CD4-positive, CD25-positive, alpha-beta regulatory T cell (primary cell): ENCODE results near the gene CTPS2. TPM values are rescaled to one million over a fixed set of nuclear protein-coding genes. Genes with fewer than 3 reads are reported as not detected.

Experiments
- ATAC-seq, 2 donors: fragments of 150-1000 bp; cut with Tn5 transposase; one replicate each; pipeline ENCODE4 v1.10.0; 2021; ENCODE audit warnings: low read depth in 2 of 2, moderate number of reproducible peaks in 2 of 2, moderate library complexity in 1 of 2
- DNase-seq, 3 donors: peaks; one replicate each; pipeline versions ENCODE4 v3.0.0 to v3.0.0-alpha.2; 2012 to 2022; ENCODE audit warnings: mixed read lengths in 1 of 3
- H3K27ac ChIP-seq: one replicate; pipeline ENCODE4 v1.7.0; 2013; ENCODE audit warnings: mild to moderate bottlenecking, low read length; ENCODE audit not compliant: insufficient read depth, poor library complexity, severe bottlenecking
- H3K27me3 ChIP-seq: one replicate; pipeline ENCODE4 v1.7.0; 2013; ENCODE audit warnings: low read length; ENCODE audit not compliant: control insufficient read depth, insufficient read depth
- H3K36me3 ChIP-seq: one replicate; pipeline ENCODE4 v1.7.0; 2013; ENCODE audit warnings: mild to moderate bottlenecking, low read length, moderate library complexity; ENCODE audit not compliant: control insufficient read depth, insufficient read depth
- H3K4me1 ChIP-seq: 2 replicates; pipeline ENCODE4 v1.7.0; 2013; ENCODE audit warnings: mild to moderate bottlenecking, low read length; ENCODE audit not compliant: insufficient read depth, control insufficient read depth, poor library complexity, severe bottlenecking
- H3K4me3 ChIP-seq: one replicate; pipeline ENCODE4 v1.7.0; 2013; ENCODE audit warnings: low read depth, mild to moderate bottlenecking, low read length, moderate library complexity
- H3K9me3 ChIP-seq, 2 experiments: 1 replicate in 1 of 2; 2 replicates in 1 of 2; pipeline ENCODE4 v1.7.0; 2013; ENCODE audit warnings: low read length in 2 of 2, mild to moderate bottlenecking in 1 of 2, moderate library complexity in 1 of 2; ENCODE audit not compliant: control insufficient read depth in 2 of 2
- H3K27ac Mint-ChIP-seq, 3 donors: one replicate each; pipeline ENCODE4 v1.8.0; 2020 to 2022; ENCODE audit warnings: mild to moderate bottlenecking in 3 of 3, mixed read lengths in 3 of 3, moderate library complexity in 2 of 3
- H3K27me3 Mint-ChIP-seq: one replicate; pipeline ENCODE4 v1.8.0; 2022; ENCODE audit warnings: mild to moderate bottlenecking, mixed read lengths
- H3K36me3 Mint-ChIP-seq: one replicate; pipeline ENCODE4 v1.8.0; 2020; ENCODE audit warnings: mixed read lengths
- H3K4me1 Mint-ChIP-seq, 4 donors: one replicate each; pipeline ENCODE4 v1.8.0; 2020 to 2022; ENCODE audit warnings: mixed read lengths in 4 of 4, mild to moderate bottlenecking in 1 of 4
- H3K4me3 Mint-ChIP-seq, 4 donors: one replicate each; pipeline ENCODE4 v1.8.0; 2020 to 2022; ENCODE audit warnings: mild to moderate bottlenecking in 4 of 4, mixed read lengths in 4 of 4, moderate library complexity in 3 of 4
- H3K9me3 Mint-ChIP-seq, 7 donors: one replicate each; pipeline ENCODE4 v1.8.0; 2020 to 2022; ENCODE audit warnings: mixed read lengths in 7 of 7, mild to moderate bottlenecking in 3 of 7, moderate library complexity in 2 of 7
- polyA plus RNA-seq, 4 donors: library from polyadenylated mRNA; unstranded; fragments of 300-500 nt; fragmentation: Illumina TruSeq; gene quantifications; one replicate each; pipeline ENCODE4 v1.2.3, GENCODE V29; 2021
- total RNA-seq: library from RNA; stranded (reverse); gene quantifications from one replicate; pipeline ENCODE4 v1.2.3, GENCODE V29; 2022

Gene CTPS2
- total and polyA plus RNA-seq, 5 donors from 2014 or later, result 3.7 to 4.8 (median 4.5) TPM

DNA sequence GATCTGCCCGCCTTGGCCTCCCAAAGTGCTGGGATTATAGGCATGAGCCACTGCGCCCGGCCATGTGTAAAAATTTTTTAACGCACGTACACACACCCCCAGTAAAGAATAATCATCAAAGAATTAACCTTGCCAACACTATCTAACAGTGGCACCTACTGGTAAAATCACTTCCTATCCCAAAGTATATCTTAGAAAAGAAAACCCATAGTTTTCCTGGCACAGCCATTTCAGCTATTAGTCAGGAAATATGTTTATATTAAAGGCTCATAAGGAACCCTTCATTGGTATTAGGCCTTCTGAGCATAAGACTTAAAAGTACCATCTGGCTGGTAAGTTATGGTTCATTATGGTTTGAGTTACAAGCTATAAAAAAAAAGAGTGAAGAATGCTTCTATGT lies 48.4 kb downstream of the CTPS2 start:
- no peak overlapping the region for H3K27ac Mint-ChIP-seq
- DNase-seq (no peak), ATAC-seq (no peak)

DNA sequence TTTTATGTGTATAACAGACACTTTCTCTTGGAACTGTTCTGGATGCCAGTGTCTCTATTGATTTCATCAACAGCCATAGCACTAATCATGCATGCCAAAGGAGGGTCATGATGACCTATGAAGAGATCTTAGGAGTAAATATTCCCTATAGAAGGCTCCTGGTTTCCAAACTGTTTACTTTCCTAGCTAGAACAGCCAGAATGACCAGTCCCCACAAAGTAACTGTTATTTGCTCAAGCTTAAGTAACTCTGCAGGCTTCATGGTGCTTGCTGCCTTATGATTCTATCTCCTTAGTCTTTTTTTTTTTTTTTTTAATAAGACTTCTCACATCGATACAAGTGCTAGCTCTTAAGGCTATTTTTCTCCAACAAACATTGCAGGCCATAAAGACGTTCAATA lies 50.1 kb downstream of the CTPS2 start:
- Mint-ChIP-seq H3K4me3 (no peak overlapping the region), H3K27ac (no peak overlapping the region), H3K36me3 (peaks cover 6% of the 10 kb centered on the region), H3K27me3 (no peaks in the 10 kb centered on the region), H3K4me1 (peaks cover 0 to 2% (median 0%) of the 10 kb centered on the region in 4 donors), H3K9me3 (no peaks in the 10 kb centered on the region)
- Histone ChIP-seq H3K27me3 (no peaks in the 10 kb centered on the region), H3K9me3 (no peaks in the 10 kb centered on the region), H3K4me1 (no peaks in the 10 kb centered on the region), H3K27ac (no peak overlapping the region), H3K4me3 (no peak overlapping the region), H3K36me3 (peaks cover 6% of the 10 kb centered on the region)
- ATAC-seq, result no peak
- no peak for DNase-seq

More for the DNA sequence above, 48.4 kb downstream of the CTPS2 start:
- Histone ChIP-seq H3K4me1 (no peaks in the 10 kb centered on the region), H3K27me3 (no peaks in the 10 kb centered on the region), H3K9me3 (no peaks in the 10 kb centered on the region), H3K4me3 (no peak overlapping the region), H3K27ac (no peak overlapping the region), H3K36me3 (peaks cover 6% of the 10 kb centered on the region)
- peaks cover 0 to 2% (median 0%) of the 10 kb centered on the region in 4 donors for H3K4me1 Mint-ChIP-seq
- H3K27me3 Mint-ChIP-seq, result no peaks in the 10 kb centered on the region
- H3K9me3 Mint-ChIP-seq, result no peaks in the 10 kb centered on the region
- peaks cover 6% of the 10 kb centered on the region for H3K36me3 Mint-ChIP-seq
- no peak overlapping the region for H3K4me3 Mint-ChIP-seq

DNA sequence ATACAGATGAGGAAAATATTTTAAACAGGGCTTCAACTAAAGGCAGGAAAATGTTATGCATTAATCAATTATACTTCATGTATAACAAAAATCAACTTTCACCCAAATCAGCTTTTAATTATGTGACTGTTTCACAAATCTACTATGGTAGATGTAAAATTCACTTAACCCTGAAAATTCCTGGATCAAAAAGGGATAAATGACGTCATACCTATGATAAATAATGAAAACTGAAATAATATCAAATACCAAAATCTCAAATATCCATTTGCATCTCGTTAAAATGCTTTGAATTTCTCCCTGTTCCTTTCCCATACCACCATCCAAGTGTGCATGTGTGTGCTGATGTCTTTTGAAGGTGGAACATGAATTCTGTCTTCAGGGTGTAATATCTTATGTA lies 51.0 kb downstream of the CTPS2 start:
- Mint-ChIP-seq H3K36me3 (peaks cover 6% of the 10 kb centered on the region), H3K27me3 (no peaks in the 10 kb centered on the region), H3K4me1 (peaks cover 0 to 2% (median 0%) of the 10 kb centered on the region in 4 donors), H3K4me3 (no peak overlapping the region), H3K27ac (no peak overlapping the region), H3K9me3 (no peaks in the 10 kb centered on the region)
- no peak for ATAC-seq
- Histone ChIP-seq H3K27me3 (no peaks in the 10 kb centered on the region), H3K36me3 (peaks cover 3% of the 10 kb centered on the region), H3K27ac (no peak overlapping the region), H3K4me1 (no peaks in the 10 kb centered on the region), H3K9me3 (no peaks in the 10 kb centered on the region), H3K4me3 (no peak overlapping the region)
- DNase-seq, result no peak

DNA sequence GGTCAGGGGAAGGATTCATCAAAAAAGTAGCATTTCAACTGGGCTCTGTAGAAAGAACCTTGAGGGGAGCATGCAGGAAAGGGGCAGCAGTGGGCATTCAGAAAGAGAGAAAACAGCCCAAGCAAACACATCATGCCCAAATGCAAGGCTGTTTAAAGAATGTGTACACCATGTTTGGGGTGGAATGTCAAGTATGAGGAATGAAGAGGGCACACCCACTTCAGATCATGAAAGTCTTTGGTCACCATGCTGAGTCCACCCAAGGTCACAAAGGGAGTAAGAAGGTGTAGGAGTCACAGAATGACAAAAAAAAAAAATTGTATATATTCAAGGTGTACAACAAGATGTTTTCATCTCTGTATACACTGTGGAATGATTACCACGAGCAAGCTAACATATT lies 53.1 kb downstream of the CTPS2 start:
- peaks cover 0 to 2% (median 0%) of the 10 kb centered on the region in 4 donors for H3K4me1 Mint-ChIP-seq
- H3K9me3 ChIP-seq, result no peaks in the 10 kb centered on the region
- H3K4me1 ChIP-seq, result no peaks in the 10 kb centered on the region
- H3K27ac ChIP-seq, result no peak overlapping the region
- no peaks in the 10 kb centered on the region for H3K27me3 ChIP-seq
- H3K27ac Mint-ChIP-seq, result no peak overlapping the region
- H3K36me3 Mint-ChIP-seq, result no peaks in the 10 kb centered on the region
- no peaks in the 10 kb centered on the region for H3K9me3 Mint-ChIP-seq
- ATAC-seq (no peak), DNase-seq (no peak)
- no peak overlapping the region for H3K4me3 ChIP-seq
- H3K36me3 ChIP-seq, result no peaks in the 10 kb centered on the region
- no peaks in the 10 kb centered on the region for H3K27me3 Mint-ChIP-seq
- no peak overlapping the region for H3K4me3 Mint-ChIP-seq

DNA sequence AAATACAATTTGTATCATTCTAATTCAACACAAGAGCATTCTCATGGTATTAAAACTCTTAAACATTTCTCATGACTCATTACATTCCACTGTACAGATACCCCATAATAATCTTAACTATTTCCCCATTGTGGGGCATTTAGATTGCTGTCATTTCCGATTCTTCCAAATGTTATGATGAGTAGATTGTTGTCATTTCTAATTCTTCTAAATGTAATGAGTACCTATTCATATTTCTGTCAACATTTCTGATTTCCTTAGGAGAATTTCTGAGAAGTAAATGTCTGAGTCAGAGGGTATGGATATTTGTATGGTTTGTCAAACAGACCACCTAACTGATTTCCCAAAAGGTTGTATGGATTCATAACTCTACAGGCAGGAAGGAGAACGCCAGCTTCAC lies 54.2 kb downstream of the CTPS2 start:
- H3K27me3 Mint-ChIP-seq, result no peaks in the 10 kb centered on the region
- H3K4me3 Mint-ChIP-seq, result no peak overlapping the region
- no peaks in the 10 kb centered on the region for H3K9me3 ChIP-seq
- no peak overlapping the region for H3K4me3 ChIP-seq
- H3K36me3 ChIP-seq, result no peaks in the 10 kb centered on the region
- no peak overlapping the region for H3K27ac ChIP-seq
- DNase-seq (no peak), ATAC-seq (no peak)
- H3K27ac Mint-ChIP-seq, result no peak overlapping the region
- no peaks in the 10 kb centered on the region for H3K9me3 Mint-ChIP-seq
- H3K4me1 Mint-ChIP-seq, result peaks cover 0 to 2% (median 0%) of the 10 kb centered on the region in 4 donors
- H3K27me3 ChIP-seq, result no peaks in the 10 kb centered on the region
- H3K36me3 Mint-ChIP-seq, result no peaks in the 10 kb centered on the region
- no peaks in the 10 kb centered on the region for H3K4me1 ChIP-seq

DNA sequence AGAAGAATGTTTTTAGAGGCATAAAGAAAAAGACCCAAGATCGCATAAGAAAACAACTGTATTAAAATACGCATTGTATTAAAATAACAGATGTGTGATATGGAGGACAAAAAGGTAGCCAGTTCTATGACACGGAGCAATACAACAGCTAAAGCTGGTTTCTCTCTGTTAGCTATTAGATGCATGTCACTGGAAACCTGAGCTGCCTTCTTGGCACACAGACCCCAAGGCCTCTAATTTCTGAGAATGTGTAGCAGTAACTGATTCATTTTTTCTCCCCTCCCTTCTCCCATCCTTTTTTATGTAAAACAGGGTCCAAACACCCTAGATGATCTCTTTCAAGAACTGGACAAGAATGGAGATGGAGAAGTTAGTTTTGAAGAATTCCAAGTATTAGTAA lies 58.4 kb downstream of the CTPS2 start:
- no peaks in the 10 kb centered on the region for H3K4me1 ChIP-seq

DNA sequence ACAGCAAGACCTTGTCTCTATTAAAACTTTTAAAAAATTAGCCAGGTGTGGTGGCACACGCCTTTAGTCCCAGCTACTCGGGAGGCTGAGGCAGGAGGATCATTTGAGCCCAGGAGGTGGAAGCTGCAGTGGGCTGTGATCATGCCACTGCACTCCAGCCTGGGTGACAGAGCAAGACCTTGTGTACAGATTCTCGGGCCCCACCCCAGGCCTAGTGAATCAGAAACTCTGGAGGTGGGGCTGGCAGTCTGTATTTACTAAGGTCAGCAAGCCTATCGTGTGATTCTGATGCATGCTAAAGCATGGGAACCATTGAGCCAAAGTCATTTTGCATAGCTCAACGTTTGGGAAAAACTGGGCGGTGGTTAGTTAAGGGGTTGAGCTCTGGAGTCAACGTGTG lies 59.0 kb downstream of the CTPS2 start:
- ATAC-seq, result no peak
- no peaks in the 10 kb centered on the region for H3K4me1 Mint-ChIP-seq

More for the DNA sequence above, 58.4 kb downstream of the CTPS2 start:
- no peak overlapping the region for H3K4me3 Mint-ChIP-seq
- Histone ChIP-seq H3K9me3 (no peaks in the 10 kb centered on the region), H3K27ac (no peak overlapping the region), H3K4me3 (no peak overlapping the region), H3K27me3 (no peaks in the 10 kb centered on the region), H3K36me3 (no peaks in the 10 kb centered on the region)
- no peaks in the 10 kb centered on the region for H3K4me1 Mint-ChIP-seq
- no peak overlapping the region for H3K27ac Mint-ChIP-seq
- no peaks in the 10 kb centered on the region for H3K9me3 Mint-ChIP-seq
- no peak for ATAC-seq
- no peak for DNase-seq
- H3K27me3 Mint-ChIP-seq, result no peaks in the 10 kb centered on the region
- H3K36me3 Mint-ChIP-seq, result no peaks in the 10 kb centered on the region

DNA sequence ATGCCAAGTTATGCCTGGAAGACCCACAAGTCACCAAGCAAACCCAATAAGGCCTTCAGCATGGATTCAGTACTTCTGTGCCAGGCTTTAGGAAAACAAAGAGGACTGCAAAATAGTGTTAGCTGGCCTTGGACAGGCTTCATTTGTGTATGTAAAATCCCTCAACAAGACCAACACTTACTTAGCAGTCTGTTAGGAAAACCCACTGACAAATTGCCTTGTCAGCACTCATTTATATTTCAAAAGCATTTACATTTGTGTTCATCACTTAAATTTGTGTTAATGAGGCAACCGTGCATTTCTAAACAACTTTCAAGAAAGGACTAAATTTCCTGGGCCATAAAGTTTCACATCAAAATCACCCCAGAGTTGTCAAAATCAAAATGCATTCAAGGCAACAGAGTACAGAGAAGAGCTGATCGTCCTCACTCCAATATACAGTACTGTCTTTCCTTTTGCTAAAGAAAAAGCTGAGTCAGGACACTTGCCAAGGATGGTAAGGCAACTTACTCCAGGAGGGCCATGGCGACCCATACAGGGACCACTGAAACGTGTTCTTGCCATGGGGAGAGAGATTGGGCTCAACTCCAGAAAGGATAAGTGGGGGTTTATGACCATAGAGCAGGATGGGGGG lies 61.0 kb downstream of the CTPS2 start:
- no peaks in the 10 kb centered on the region for H3K36me3 Mint-ChIP-seq
- no peaks in the 10 kb centered on the region for H3K27me3 Mint-ChIP-seq
- Histone ChIP-seq H3K4me1 (no peaks in the 10 kb centered on the region), H3K27ac (no peak overlapping the region), H3K36me3 (no peaks in the 10 kb centered on the region), H3K27me3 (no peaks in the 10 kb centered on the region), H3K4me3 (no peak overlapping the region), H3K9me3 (no peaks in the 10 kb centered on the region)
- H3K4me1 Mint-ChIP-seq, result no peaks in the 10 kb centered on the region
- no peak overlapping the region for H3K4me3 Mint-ChIP-seq
- no peak for ATAC-seq
- H3K27ac Mint-ChIP-seq, result no peak overlapping the region
- DNase-seq, result no peak
- no peaks in the 10 kb centered on the region for H3K9me3 Mint-ChIP-seq

More for the DNA sequence above, 59.0 kb downstream of the CTPS2 start:
- Histone ChIP-seq H3K27ac (no peak overlapping the region), H3K4me3 (no peak overlapping the region), H3K9me3 (no peaks in the 10 kb centered on the region), H3K4me1 (no peaks in the 10 kb centered on the region), H3K36me3 (no peaks in the 10 kb centered on the region), H3K27me3 (no peaks in the 10 kb centered on the region)
- Mint-ChIP-seq H3K27ac (no peak overlapping the region), H3K4me3 (no peak overlapping the region), H3K27me3 (no peaks in the 10 kb centered on the region), H3K36me3 (no peaks in the 10 kb centered on the region), H3K9me3 (no peaks in the 10 kb centered on the region)
- no peak for DNase-seq
